GM12878 (cell line): ENCODE measurements around the gene AMPH. TPM values are rescaled to one million over a fixed set of nuclear protein-coding genes. Genes with fewer than 3 reads are reported as not detected.

ENCODE experiments used
- ATAC-seq: fragments of 200-7000 bp; cut with Tn5 transposase; 3 replicates; pipeline ENCODE4 v1.9.1; 2020; ENCODE audit warnings: mild to moderate bottlenecking, moderate library complexity
- BruUV-seq: library from RNA; stranded (reverse); fragments of 400-500 nt; replicated peaks from 2 replicates; lab custom pipeline; 2021; lab: Mats Ljungman, UMichigan
- CTCF ChIA-PET: fragments of 300-600 bp; sonication (Branson Sonifier 250); formaldehyde crosslinking; extraction: SDS; loops from one replicate; lab custom pipeline; 2021; ENCODE audit warnings: inconsistent platforms; lab: Yijun Ruan, JAX
- POLR2A ChIA-PET: fragments of 350-600 bp; formaldehyde crosslinking; extraction: SDS; loops from one replicate; lab custom pipeline; 2021; ENCODE audit warnings: inconsistent platforms; lab: Charles Lee
- RAD21 ChIA-PET: fragments of 300-600 bp; sonication (Branson Sonifier 250); formaldehyde crosslinking; loops from one replicate; lab custom pipeline; 2023; ENCODE audit warnings: antibody characterized with exemption; ENCODE audit not compliant: unreplicated experiment; lab: Charles Lee
- SMC1A ChIA-PET: fragments of 300-600 bp; sonication (Branson Sonifier 250); formaldehyde crosslinking; loops from one replicate; lab custom pipeline; 2023; ENCODE audit not compliant: unreplicated experiment, uncharacterized antibody; lab: Charles Lee
- DNase-seq: peaks from one replicate; pipeline ENCODE4 v3.0.0-alpha.2; 2011; ENCODE audit warnings: low read depth, low spot score
- FAIRE-seq: peaks from 3 replicates; lab custom pipeline; 2011; peaks lifted over from hg19 to GRCh38; lab: Jason Lieb, UNC
- H2AFZ ChIP-seq: 2 replicates; pipeline ENCODE4 v1.6.0; 2011; ENCODE audit warnings: low read depth, low read length, control low read depth; ENCODE audit not compliant: control insufficient read depth
- H3K27ac ChIP-seq: 2 replicates; pipeline ENCODE4 v1.5.1; 2011; ENCODE audit warnings: control low read depth; ENCODE audit not compliant: control insufficient read depth, insufficient read depth
- H3K27me3 ChIP-seq, 2 experiments: replicated peaks in 1 of 2; 2 replicates each; pipeline versions ENCODE4 v1.6.0 to v1.6.1; 2011; ENCODE audit warnings: low read length in 1 of 2; ENCODE audit not compliant: control insufficient read depth in 2 of 2, insufficient read depth in 2 of 2
- H3K36me3 ChIP-seq, 2 experiments: 2 replicates each; pipeline ENCODE4 v1.5.1; 2011; ENCODE audit warnings: low read length in 1 of 2; ENCODE audit not compliant: control insufficient read depth in 2 of 2, insufficient read depth in 2 of 2
- H3K4me1 ChIP-seq: 2 replicates; pipeline ENCODE4 v1.6.1; 2011; ENCODE audit warnings: mild to moderate bottlenecking, low read length, moderate library complexity, mixed read lengths; ENCODE audit not compliant: control insufficient read depth, insufficient read depth
- H3K4me2 ChIP-seq: 2 replicates; pipeline ENCODE4 v1.6.0; 2011; ENCODE audit warnings: control low read depth; ENCODE audit not compliant: control insufficient read depth, insufficient read depth
- H3K4me3 ChIP-seq: fragments of 200-600 bp; sonication (generic); 2 replicates; pipeline ENCODE4 v1.5.1; 2016
- H3K79me2 ChIP-seq: 2 replicates; pipeline ENCODE4 v1.6.0; 2011; ENCODE audit warnings: low read length; ENCODE audit not compliant: control insufficient read depth, insufficient read depth
- H3K9ac ChIP-seq: 2 replicates; pipeline ENCODE4 v1.8.0; 2011; ENCODE audit warnings: low read length, control low read depth, mixed read lengths; ENCODE audit not compliant: control insufficient read depth, insufficient read depth
- H3K9me3 ChIP-seq: replicated peaks from 3 replicates; pipeline ENCODE4 v1.5.1; 2011; ENCODE audit warnings: mild to moderate bottlenecking, low read length; ENCODE audit not compliant: control insufficient read depth, insufficient read depth
- H4K20me1 ChIP-seq: 2 replicates; pipeline ENCODE4 v1.6.0; 2011; ENCODE audit not compliant: control insufficient read depth, insufficient read depth
- BACH1 ChIP-seq: fragments of 450-650 bp; IDR thresholded peaks from 2 replicates; pipeline ENCODE4 v1.6.1; 2017; ENCODE audit warnings: mild to moderate bottlenecking, borderline replicate concordance
- BRCA1 ChIP-seq: IDR thresholded peaks from 2 replicates; pipeline ENCODE4 v1.6.1; 2011; ENCODE audit warnings: low read depth, low read length, improper control_type of control experiment
- ETV6 ChIP-seq, 2 experiments: fragments of 450-650 bp in 1 of 2; IDR thresholded peaks in 1 of 2; conservative IDR thresholded peaks in 1 of 2; 2 replicates each; pipeline ENCODE4 v1.6.1; 2014; ENCODE audit warnings: antibody characterized with exemption in 1 of 2, borderline replicate concordance in 1 of 2, low read depth in 1 of 2, mild to moderate bottlenecking in 1 of 2, moderate library complexity in 1 of 2
- EZH2 ChIP-seq: IDR thresholded peaks from 2 replicates; pipeline ENCODE4 v1.6.1; 2012; ENCODE audit warnings: low read depth, mild to moderate bottlenecking, control low read depth, inconsistent platforms, low read length, borderline replicate concordance; ENCODE audit not compliant: control insufficient read depth
- FOS ChIP-seq: IDR thresholded peaks from 3 replicates; pipeline ENCODE4 v1.6.1; 2011; ENCODE audit warnings: borderline replicate concordance; ENCODE audit not compliant: insufficient read length; ENCODE audit errors: extremely low read depth
- FOXK2 ChIP-seq: fragments of 450-650 bp; IDR thresholded peaks from 2 replicates; pipeline ENCODE4 v1.6.1; 2017; ENCODE audit warnings: mild to moderate bottlenecking, moderate library complexity
- JUND ChIP-seq: IDR thresholded peaks from 2 replicates; pipeline ENCODE4 v1.6.1; 2012; ENCODE audit warnings: low read depth, mild to moderate bottlenecking, low read length, improper control_type of control experiment, moderate library complexity
- RUNX3 ChIP-seq: IDR thresholded peaks from 2 replicates; pipeline ENCODE4 v1.6.1; 2012; ENCODE audit warnings: low read length, inconsistent platforms
- WRNIP1 ChIP-seq: IDR thresholded peaks from 2 replicates; pipeline ENCODE4 v1.6.1; 2011; ENCODE audit warnings: low read depth, low read length, improper control_type of control experiment, borderline replicate concordance
- ZNF622 ChIP-seq: fragments of 450-650 bp; IDR thresholded peaks from 2 replicates; pipeline ENCODE4 v1.6.1; 2017; ENCODE audit warnings: mild to moderate bottlenecking, inconsistent platforms
- WGBS: methylation state at CpG from one replicate; pipeline ENCODE4 v1.1.6; 2016; ENCODE audit warnings: low lambda C conversion rate; ENCODE audit not compliant: insufficient replicate concordance, insufficient coverage; ENCODE audit errors: missing lambda C conversion rate; 5-methylcytosine and 5-hydroxymethylcytosine counted together
- in situ Hi-C: fragments of 300-500 bp; cut with MboI; formaldehyde crosslinking; loops from 9 replicates; pipeline ENCODE4 v1.14.3; 2018; ENCODE audit warnings: mixed read lengths
- intact Hi-C: fragments of 100-400 bp; cut with micrococcal nuclease; formaldehyde crosslinking; loops from one replicate; pipeline ENCODE4 v1.14.2; 2022; ENCODE audit not compliant: unreplicated experiment
- polyA plus RNA-seq, 11 experiments: library from polyadenylated mRNA; depleted of rRNA in 4 of 11; unstranded in 6 of 11; stranded (reverse) in 5 of 11; fragments of >200 nt; fragmentation: Nextera tagmentation in 4 of 11; fragmentation: Illumina TruSeq in 1 of 11; extraction: Ambion mirVana in 4 of 11; extraction: Trizol in 1 of 11; gene quantifications; 1 replicate in 1 of 11; 2 replicates in 10 of 11; pipeline versions ENCODE4 v1.2.1 to v1.2.3, GENCODE V29; 2011 to 2016; ENCODE audit warnings: inconsistent platforms in 2 of 11, missing spikeins in 2 of 11, low read depth in 1 of 11
- total RNA-seq, 4 experiments: library from RNA; depleted of rRNA in 3 of 4; stranded (reverse); fragments of >200 nt in 3 of 4; fragmentation: Illumina TruSeq in 1 of 4; extraction: Trizol in 1 of 4; gene quantifications; 2 replicates each; pipeline versions ENCODE4 v1.2.1 to v1.2.3, GENCODE V29; 2013 to 2021
- TF ChIP-seq, protein P1 (sequence below): fragments of 450-650 bp; IDR thresholded peaks from 2 replicates; pipeline ENCODE4 v1.6.1; 2018; ENCODE audit warnings: borderline replicate concordance, mild to moderate bottlenecking; ENCODE audit not compliant: partially characterized antibody
- TF ChIP-seq, protein P2 (sequence below): fragments of 450-650 bp; formaldehyde crosslinking; IDR thresholded peaks from 2 replicates; pipeline ENCODE4 v1.5.0; 2022; ENCODE audit warnings: mild to moderate bottlenecking, missing genetic modification characterization

Gene AMPH
- total and polyA plus RNA-seq, 10 of the 15 experiments (the other 5 are each of a cell fraction or from before 2014, with no cell fraction given), result 0.03 to 0.24 (median 0.08) TPM; not detected in 2

DNA sequence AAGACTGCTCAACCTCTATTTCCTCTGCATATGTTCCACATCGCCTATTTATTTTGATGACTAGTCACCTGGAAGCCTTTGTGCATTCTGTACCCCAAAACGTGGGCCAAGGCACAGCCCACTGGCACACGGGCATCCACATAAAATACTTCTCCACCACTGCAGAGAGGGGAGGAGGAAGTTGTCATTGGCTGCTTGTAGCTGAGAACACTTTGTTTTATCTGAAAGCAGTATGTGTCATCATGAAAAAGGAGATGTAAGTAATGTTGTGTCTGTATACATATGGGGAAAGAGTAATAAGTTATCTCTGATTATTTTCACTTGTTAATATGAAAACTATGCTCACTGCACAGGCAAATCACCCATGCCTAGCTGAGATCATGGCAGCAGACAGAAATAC, 48.2 kb upstream of the AMPH start:
- POLR2A ChIA-PET, result no interaction called here
- no peak for DNase-seq
- SMC1A ChIA-PET, result no interaction called here
- no peaks in the 10 kb centered on the region for H3K36me3 ChIP-seq
- no peak for TF ChIP-seq JUND
- TF ChIP-seq FOS, result no peak
- TF ChIP-seq ZNF622, result no peak
- no peak for TF ChIP-seq WRNIP1
- TF ChIP-seq, protein P1, sequence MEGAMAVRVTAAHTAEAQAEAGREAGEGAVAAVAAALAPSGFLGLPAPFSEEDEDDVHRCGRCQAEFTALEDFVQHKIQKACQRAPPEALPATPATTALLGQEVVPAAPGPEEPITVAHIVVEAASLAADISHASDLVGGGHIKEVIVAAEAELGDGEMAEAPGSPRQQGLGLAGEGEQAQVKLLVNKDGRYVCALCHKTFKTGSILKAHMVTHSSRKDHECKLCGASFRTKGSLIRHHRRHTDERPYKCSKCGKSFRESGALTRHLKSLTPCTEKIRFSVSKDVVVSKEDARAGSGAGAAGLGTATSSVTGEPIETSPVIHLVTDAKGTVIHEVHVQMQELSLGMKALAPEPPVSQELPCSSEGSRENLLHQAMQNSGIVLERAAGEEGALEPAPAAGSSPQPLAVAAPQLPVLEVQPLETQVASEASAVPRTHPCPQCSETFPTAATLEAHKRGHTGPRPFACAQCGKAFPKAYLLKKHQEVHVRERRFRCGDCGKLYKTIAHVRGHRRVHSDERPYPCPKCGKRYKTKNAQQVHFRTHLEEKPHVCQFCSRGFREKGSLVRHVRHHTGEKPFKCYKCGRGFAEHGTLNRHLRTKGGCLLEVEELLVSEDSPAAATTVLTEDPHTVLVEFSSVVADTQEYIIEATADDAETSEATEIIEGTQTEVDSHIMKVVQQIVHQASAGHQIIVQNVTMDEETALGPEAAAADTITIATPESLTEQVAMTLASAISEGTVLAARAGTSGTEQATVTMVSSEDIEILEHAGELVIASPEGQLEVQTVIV, result no peak
- TF ChIP-seq BACH1, result no peak
- no peak for TF ChIP-seq ETV6 (conservative IDR thresholded peaks at IDR 0.05 in 1 of 2, IDR thresholded peaks at IDR 0.05 in 1 of 2; ENCODE audit: borderline replicate concordance in 1 of 2, low read depth in 1 of 2)
- TF ChIP-seq EZH2, result no peak
- no peak for TF ChIP-seq FOXK2
- TF ChIP-seq, protein P2, sequence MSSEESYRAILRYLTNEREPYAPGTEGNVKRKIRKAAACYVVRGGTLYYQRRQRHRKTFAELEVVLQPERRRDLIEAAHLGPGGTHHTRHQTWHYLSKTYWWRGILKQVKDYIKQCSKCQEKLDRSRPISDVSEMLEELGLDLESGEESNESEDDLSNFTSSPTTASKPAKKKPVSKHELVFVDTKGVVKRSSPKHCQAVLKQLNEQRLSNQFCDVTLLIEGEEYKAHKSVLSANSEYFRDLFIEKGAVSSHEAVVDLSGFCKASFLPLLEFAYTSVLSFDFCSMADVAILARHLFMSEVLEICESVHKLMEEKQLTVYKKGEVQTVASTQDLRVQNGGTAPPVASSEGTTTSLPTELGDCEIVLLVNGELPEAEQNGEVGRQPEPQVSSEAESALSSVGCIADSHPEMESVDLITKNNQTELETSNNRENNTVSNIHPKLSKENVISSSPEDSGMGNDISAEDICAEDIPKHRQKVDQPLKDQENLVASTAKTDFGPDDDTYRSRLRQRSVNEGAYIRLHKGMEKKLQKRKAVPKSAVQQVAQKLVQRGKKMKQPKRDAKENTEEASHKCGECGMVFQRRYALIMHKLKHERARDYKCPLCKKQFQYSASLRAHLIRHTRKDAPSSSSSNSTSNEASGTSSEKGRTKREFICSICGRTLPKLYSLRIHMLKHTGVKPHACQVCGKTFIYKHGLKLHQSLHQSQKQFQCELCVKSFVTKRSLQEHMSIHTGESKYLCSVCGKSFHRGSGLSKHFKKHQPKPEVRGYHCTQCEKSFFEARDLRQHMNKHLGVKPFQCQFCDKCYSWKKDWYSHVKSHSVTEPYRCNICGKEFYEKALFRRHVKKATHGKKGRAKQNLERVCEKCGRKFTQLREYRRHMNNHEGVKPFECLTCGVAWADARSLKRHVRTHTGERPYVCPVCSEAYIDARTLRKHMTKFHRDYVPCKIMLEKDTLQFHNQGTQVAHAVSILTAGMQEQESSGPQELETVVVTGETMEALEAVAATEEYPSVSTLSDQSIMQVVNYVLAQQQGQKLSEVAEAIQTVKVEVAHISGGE, result no peak
- TF ChIP-seq BRCA1, result no peak
- TF ChIP-seq RUNX3, result no peak
- H3K27me3 ChIP-seq, result no peaks in the 10 kb centered on the region; a peak in 1 of 4 replicates
- intact Hi-C loops (no loop called here), in situ Hi-C loops (no loop called here)
- no peaks in the 10 kb centered on the region for H3K79me2 ChIP-seq
- no peaks in the 10 kb centered on the region for H4K20me1 ChIP-seq
- WGBS, result 14% methylated on average over 3 of the region's 3 CpGs
- no peak overlapping the region for H2AFZ ChIP-seq
- H3K9ac ChIP-seq, result no peak overlapping the region
- no peak for FAIRE-seq
- H3K4me1 ChIP-seq, result no peaks in the 10 kb centered on the region
- H3K27ac ChIP-seq, result no peak overlapping the region
- no TSS peak for BruUV-seq
- CTCF ChIA-PET, result interaction anchor here (2.0 kb wide), 1 partner anchor 19 kb away, joined by 8 read pairs; no protein-coding TSS in a partner anchor
- no peaks in the 10 kb centered on the region for H3K9me3 ChIP-seq
- RAD21 ChIA-PET, result no interaction called here
- no peak for ATAC-seq
- no peak overlapping the region for H3K4me2 ChIP-seq
- H3K4me3 ChIP-seq, result no peak overlapping the region
